ENCODE results near the gene ASIC2.

DNA sequence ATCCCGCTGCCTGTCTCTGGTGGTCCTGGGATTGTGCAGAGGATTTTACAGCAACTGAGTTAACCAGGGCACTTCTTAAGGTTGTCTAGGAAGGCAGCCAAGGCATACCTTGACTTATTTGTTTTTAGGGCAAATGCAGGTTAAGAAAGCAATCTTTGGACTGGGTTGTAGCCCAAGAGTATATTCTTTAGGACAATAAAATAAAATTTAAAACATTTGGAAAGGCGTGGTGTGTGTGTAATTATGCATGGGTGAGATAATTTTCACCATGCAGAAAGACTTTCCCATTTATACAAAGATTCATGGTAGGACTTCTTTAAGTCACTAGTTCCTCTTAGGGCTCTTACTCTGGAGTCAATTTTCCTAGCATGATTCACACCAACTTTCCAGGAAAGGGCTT, 208.3 kb downstream of the ASIC2 start:
- TF ChIP-seq ZC3H10 (CRISPR knock-in tag; IDR thresholded peaks at IDR 0.05) (no peak), TSHZ2 (CRISPR knock-in tag; IDR thresholded peaks at IDR 0.05) (no peak), ZFP3 (CRISPR knock-in tag; IDR thresholded peaks at IDR 0.05) (no peak), ISL1 (CRISPR knock-in tag; IDR thresholded peaks at IDR 0.05) (no peak), PATZ1 (CRISPR knock-in tag; IDR thresholded peaks at IDR 0.05; ENCODE audit: borderline replicate concordance) (no peak), ARNTL (CRISPR knock-in tag; IDR thresholded peaks at IDR 0.05; ENCODE audit: borderline replicate concordance, low read depth) (no peak), ZNF8 (CRISPR knock-in tag; IDR thresholded peaks at IDR 0.05) (no peak), SNAI2 (CRISPR knock-in tag; IDR thresholded peaks at IDR 0.05) (no peak)
- TF ChIP-seq, protein P1, sequence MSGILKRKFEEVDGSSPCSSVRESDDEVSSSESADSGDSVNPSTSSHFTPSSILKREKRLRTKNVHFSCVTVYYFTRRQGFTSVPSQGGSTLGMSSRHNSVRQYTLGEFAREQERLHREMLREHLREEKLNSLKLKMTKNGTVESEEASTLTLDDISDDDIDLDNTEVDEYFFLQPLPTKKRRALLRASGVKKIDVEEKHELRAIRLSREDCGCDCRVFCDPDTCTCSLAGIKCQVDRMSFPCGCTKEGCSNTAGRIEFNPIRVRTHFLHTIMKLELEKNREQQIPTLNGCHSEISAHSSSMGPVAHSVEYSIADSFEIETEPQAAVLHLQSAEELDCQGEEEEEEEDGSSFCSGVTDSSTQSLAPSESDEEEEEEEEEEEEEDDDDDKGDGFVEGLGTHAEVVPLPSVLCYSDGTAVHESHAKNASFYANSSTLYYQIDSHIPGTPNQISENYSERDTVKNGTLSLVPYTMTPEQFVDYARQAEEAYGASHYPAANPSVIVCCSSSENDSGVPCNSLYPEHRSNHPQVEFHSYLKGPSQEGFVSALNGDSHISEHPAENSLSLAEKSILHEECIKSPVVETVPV (CRISPR knock-in tag; IDR thresholded peaks at IDR 0.05): no peak

Data from SK-N-SH treated with all-trans-retinoic acid at 6 μM for 48 hours (cell line).